ENCODE results near the gene HS3ST3B1.

The HS3ST3B1 gene

DNA sequence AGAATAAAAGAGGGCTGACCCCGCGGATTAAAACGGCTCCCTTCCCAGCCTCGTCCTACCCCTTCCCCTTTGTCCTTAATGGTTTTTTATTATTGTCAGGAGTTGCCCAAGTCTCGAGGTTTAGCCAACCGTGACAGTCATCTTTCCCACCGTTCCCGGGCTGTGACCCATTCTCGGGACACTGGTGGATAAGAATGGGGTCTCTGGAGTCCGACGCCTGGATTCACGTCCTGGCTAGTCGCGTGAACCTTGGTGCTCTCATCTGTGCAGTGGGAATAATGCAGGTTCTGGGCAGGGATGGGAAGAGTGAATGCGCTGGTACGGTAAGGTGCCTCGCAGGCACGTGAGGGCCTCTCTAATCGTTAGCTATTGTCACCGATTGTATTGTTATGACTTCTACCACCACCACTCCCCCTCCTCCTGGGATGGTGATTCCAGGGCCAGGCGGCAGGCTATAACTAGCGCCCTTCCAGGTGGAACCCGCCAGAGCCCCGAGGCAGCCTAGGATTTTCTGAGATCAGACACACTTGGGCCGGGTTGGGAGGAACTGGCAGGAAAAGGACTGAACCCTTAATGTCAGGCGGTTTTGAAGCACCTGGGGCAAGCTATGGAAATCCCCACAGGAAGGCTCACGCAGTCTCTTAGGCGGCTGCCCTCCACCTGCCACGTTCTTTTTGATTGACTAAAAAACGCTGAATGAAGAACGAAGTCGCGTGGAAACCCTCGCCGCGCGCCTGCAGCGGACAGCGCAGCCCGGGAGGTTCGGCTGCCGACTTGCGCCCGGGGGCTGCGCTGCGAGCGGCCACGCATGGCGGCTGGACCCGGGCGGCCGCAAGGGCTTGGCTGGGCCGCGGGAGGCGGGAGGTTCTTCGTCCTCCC lies 2.7 kb downstream of the HS3ST3B1 start:
- no peak for DNase-seq (ENCODE audit: low read depth in 2 of 2)

DNA sequence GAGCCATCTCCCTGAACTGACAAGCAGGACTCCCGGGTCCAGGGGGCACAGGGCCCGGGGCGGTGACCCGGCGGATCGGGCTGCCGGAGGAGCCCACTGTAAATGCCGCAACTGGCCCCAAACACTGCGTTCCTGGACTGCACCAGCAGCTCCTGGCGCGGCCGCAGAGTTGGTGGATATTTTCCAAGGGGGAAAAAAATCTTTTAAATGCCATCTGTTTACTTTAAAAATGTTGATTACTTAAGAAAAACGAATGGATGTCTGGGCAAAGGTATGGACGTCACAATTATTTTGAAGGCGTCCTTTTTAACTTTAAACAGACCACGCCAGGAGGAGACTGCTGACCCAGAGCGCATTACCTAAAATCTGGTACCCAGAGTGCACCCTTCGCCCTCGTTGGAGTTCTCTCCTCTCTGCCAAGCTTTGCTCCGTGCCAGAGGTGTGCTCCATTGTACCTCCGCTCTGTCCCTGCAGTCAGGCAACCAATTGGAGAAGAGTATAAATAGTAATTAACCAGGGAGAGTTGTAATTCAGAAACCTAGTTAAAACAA lies 3.4 kb downstream of the HS3ST3B1 start:
- no peak for DNase-seq (ENCODE audit: low read depth in 2 of 2)

DNA sequence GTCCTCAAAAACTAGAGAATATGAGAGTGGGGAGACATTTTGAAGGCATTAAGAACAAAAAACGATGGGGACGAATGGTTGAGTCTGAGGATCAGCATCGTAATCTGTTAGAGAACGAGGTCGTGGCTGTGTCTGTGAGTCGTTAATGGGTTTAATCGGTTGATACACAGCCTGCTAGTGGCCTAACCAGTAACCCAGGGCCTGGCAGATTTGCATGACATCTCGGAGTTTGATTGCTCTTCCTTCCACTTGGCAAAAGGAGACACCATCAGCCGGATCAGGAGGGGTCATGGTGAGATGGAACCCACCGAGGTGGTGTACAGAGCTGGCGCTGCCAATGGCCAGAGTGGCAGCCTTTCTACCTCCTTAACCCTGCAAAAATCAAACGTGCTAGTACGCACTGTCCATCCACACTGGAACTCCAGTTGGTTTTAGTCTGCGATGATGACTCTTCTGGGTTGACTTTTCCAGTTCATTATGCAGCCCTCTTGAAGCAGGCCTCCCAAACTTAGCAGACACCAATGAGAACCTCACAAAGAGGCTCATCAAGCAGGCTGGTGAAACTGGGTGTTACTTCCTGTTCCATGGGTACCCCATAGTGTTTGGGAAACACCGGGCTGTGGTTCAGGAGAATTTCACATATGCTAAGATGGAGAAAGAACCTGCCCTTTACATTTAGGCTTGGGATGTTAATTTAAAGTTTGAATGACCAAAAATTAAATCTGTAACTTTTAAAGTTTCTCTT lies 4.1 kb downstream of the HS3ST3B1 start:
- no peak for DNase-seq (ENCODE audit: low read depth in 2 of 2)

DNA sequence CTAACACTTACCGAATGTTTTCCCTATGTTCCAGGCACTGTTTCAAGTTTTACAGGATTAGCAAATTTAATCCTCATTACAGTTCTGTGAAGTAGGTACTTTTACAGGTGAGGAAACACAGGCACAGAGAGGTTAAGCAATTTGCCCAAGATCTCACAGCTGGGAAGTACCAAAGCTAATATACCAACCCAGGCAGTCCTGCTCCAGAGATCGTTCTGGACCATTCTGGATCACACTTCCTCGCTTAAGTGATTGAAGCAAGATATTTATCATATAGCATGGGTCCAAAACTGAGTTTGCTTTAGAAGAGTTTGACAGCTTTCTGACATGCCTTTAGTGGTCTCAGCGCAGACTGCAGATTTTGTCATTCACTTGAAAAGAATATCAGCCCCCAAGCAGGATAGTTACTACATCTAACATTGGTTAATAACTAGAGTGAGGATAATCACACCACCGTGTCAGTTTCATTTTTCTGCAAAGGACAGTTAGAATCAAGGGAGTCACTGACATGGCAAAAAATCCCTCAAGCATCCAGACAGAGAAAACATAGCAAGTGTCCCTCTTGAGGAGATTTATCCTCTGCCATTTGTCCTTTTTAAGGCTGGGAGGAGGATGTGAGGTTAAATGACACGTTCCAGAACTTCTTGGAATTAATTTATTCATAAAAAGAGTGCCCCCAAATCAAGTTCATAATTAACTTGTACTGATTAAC lies 5.1 kb downstream of the HS3ST3B1 start:
- DNase-seq (ENCODE audit: low read depth in 2 of 2): no peak

DNA sequence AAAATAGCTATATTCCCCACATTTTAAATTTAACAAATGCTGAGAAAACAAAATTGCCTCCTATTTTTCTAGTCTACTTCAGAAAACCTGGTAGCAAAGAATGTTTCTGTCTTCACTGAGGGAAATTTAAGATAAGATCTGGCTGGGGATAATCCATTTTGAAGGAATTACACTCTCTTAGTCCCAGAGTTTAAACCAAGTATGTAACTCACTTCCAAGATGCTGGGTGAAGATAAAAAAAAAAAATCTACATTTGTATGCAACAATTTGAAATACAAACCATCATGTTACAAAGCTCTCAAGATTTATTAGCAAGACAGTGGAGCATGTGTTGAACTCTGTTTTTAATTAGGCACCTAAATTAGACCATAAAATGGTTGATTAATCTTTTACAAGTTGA lies 5.7 kb downstream of the HS3ST3B1 start:
- no peak for DNase-seq (ENCODE audit: low read depth in 2 of 2)

DNA sequence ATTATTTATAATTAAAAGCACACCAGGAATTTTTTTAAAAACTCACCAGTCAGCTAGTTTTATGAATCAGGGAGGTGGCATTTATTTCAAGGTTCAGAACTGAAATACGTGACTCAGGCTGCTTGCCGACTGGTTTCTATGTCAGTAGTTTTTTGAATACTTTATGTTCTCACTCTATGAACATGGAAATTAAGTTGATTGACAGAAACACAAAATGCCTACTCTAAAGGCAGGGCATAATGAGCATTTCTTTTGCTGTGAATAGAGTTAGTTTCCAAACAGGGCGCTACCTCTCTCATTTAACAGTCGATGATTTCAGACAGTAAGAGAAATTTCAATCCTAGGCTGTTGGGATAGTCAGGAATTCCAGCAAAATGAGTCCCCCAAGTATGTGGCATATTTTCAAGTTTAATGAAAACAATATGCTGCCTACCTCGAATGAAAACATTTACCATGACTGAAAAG lies 6.7 kb downstream of the HS3ST3B1 start:
- DNase-seq (ENCODE audit: low read depth in 2 of 2): no peak

DNA sequence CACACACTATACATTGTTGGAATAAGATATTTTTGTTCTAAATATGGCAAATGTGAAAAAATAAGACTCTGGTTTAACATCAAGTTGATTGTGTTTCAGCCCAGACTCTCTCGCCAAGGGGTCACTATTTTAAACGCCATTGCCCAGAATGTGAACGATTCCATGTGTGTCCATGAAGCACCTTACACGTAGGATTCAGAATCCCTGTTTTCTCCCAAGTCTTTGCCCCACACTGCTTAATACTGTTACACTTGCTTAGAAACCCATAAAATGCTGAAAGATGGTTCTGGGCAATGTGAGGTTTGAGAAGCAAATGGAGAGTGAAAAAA lies 7.7 kb downstream of the HS3ST3B1 start:
- no peak for DNase-seq (ENCODE audit: low read depth in 2 of 2)

DNA sequence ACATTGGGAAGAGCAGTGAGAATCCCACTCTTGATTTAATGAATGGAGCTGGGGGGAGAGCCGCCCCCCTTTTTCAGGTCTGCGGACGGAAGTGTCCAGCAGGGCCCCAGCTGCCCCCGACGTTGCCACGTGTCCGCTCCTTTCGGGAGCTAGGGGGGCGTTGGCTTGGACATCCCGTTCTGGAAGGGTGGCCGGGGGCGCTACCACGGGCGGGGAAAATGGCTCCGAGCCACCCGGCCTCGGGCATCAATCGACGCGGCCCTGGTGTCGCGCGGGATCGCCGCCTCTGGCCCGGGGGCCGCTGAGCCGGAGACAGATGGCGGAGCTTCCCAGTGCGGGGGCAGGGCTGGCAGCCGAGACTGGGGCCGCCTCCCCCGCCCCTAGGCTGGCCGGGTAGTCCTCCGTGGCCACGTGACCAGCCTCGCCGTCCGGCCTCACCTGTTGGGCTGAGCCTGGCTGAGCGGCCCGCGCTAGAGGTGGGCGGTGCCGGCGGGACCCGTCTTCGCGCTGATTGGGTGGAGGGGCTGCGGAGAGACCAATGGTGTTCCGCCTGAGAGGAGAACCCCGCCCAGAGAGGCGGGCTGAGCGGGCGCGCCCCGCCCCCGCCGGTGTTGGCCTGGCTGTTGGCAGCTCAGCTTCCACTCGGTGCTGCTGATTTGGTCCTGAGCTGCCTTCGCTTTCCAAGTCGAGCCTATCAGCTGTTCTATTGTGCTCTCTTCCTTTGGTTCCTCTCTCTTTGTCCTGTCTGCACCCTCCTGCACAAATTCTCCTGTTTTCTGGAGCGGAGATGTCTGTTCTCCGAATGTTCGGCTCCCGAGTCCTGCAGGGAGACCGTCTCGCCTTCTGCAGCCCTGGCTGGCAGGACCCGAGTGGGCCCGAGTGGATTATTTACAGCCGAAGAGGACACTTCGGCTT lies 8.3 kb downstream of the HS3ST3B1 start:
- DNase-seq (ENCODE audit: low read depth in 2 of 2): peak; percentile 82 to 83

DNA sequence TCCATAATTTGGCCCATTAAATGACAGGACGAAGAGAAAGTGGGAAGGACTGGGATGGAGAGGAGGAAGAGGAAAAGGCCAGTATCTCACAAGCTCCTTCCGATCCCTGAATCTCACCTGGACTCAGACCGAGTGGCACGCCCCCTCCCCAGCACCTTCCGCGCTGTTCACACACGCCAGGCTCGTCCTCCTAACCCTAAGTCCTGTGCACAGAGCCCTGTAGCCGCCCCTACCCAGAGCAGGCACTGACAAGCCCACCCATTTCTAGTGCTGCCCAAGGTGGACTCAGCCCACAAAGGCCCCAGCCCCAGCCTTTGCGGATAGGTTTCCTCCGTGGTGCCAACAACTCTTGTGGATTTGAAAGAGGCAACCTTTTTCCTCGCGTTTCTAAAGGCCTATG lies 9.2 kb downstream of the HS3ST3B1 start:
- DNase-seq (ENCODE audit: low read depth in 2 of 2): no peak

DNA sequence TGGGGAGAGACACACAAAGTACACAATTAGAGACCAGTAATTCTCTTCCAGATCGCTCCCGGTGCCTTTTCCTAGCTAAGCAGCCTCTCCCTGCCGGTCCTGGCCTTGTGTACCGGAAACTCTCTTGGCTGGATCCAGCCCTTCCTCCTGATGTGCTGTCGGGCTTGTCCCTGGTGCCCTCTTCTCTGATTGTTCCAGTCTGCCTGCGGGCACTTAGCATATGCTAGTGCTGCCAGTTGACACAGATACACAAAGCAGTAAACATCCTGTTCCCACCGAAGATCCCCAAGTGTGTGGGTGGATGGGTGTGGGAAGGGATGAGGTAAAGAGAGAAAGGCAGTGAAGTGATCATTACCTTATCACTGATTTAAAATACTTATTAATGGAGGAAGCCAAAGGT lies 9.7 kb downstream of the HS3ST3B1 start:
- no peak for DNase-seq (ENCODE audit: low read depth in 2 of 2)

DNA sequence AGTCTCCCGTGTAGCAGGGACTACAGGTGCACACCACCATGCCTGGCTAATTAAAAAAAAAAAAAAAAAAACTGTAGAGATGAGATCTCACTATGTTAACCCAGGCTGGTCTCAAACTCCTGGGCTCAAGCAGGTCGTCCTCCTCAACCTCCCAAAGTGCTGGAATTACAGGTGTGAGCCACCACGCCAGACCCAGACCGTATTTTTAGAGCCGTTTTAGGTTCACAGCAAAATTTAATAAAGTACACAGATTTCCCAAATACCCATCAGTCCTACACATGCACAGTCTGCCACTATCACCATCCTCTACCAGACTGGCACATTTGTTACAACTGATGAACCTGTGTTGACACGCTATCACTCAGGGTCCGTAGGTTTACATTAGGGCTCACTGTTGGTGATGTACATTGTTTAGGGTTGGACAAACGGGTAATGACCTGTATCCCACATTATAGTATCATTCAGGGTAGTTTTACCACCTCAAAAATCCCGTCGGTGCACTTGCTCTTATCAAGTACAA lies 10.4 kb downstream of the HS3ST3B1 start:
- DNase-seq (ENCODE audit: low read depth in 2 of 2): no peak

DNA sequence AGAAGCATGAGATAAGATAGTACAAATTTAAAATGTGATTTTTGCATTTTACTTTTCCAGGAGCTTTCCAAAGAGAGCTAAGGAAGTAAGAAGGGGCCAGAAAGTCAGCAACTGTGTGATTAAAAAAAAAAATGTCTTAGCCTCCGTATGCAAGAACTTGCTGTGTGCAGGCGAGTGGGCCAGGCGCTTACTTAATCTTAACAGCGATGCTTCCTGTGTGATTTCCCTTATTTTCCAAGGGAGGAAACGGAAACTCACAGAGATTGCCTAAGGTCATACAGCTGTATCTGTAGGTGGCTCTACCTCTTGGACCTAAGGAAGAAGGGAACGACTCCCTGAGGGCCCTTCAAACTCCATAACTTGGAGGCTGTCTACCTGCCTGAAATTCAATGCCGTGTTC lies 11.1 kb downstream of the HS3ST3B1 start:
- DNase-seq (ENCODE audit: low read depth in 2 of 2): no peak

DNA sequence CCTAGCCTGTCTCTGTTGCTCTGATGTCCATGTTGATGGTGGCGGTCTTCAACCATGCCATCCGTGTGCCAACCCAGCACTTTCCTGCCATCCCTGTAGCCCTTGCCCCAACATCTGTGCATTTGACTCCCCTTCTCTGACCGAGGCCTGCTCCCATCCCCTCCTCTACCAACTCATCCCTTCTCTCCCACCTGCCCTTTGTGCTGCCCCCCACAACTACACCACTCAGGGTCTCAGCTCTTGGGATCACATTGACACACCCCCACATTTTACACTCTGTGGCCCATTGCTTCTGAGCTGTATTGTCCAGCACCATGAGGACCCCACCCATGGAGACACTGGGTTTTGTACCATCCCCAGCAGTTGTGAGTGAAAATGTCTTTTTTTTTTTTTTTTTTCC lies 11.6 kb downstream of the HS3ST3B1 start:
- DNase-seq (ENCODE audit: low read depth in 2 of 2): no peak

DNA sequence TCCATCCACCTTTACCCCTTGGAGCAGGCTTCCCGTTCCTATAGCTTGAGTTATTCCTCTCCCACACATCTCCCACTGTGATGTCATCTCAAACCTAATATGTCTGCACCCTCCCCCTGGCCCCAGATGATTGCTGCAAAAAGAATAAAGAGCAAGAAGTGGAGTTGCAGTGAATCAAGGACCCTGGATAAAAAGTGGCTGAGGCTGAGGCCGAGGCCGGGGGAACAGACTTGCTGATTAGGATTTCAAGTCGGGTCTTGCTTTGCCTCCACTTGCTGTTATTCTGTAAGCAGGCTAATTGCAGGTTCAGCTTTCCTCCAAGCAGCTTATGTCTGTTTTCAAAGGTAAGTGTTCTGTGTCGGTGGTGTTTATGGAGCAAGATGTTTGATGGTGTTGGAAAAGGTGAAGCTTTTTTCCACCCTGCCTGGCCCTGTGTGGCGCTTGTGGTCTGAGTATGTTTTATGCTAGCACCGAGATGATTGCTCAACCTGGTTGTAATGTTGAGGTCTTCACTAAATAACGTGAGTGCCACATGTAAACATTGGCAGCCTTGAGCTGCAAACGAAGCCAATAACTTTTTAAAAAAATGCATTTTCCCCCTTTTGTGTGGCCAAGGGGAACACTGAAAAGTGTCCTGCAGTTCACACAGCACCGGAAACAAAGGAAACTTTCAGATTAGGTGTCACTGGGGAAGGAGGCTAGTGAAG lies 15.4 kb downstream of the HS3ST3B1 start:
- DNase-seq (ENCODE audit: low read depth in 2 of 2): no peak

DNA sequence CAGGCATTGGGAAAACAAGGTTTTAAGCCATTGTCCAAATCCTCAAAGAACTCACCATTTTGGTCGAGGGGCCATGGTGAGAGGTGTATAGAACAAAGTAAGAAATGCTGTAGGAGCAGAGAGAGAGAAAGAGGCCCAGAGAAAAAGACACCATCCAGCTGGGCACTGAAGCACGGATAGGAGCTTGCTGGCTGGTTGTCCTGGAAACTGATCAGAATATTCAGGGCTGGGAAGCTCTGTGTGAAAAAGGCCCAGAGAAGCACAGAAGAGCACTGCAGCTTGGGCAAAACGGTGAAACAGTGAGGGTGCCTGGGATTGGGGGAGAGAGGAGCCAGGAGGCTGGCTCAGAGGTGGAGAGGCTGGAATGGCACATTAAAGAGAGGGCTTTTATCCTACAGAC lies 16.5 kb downstream of the HS3ST3B1 start:
- no peak for DNase-seq (ENCODE audit: low read depth in 2 of 2)

DNA sequence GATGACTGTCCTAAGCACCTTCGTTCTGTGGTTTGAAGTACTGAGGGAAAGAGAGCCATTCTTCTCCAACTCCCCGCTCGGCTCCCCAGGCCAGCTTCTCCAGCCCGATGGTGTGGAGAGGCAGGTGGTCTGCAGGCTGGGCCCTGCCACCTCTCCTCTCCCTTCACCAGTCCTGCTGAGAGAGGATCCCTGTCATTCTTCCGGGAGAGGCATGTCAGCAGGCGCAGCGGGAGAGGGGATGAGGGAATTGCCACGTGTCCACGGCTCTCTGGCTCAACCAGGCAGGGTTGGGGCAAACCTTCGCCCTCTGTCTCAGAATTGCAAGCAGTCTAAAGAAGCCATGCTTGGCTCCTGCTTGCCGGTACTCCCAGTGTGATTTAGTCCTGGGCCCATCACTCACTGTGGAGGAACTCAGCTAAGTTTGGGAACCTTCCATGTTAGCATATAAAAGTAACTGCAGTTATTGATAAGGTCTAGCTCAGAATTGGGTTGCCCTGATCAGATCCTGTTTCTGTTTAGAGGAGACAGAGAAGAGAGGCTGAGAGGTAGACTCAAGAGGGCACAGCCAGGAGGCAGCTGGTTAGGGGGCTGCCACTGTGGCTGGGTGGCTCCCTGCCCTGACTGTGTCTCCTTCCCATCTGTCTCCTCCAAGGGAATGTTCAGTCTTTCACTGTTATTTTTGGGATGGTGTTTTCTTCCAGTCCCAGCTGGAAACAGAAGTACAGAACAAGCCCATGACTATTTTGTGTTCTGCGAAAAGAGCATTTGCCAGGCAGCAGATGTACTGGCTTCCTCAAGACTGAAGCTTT lies 17.4 kb downstream of the HS3ST3B1 start:
- DNase-seq (ENCODE audit: low read depth in 2 of 2): no peak

DNA sequence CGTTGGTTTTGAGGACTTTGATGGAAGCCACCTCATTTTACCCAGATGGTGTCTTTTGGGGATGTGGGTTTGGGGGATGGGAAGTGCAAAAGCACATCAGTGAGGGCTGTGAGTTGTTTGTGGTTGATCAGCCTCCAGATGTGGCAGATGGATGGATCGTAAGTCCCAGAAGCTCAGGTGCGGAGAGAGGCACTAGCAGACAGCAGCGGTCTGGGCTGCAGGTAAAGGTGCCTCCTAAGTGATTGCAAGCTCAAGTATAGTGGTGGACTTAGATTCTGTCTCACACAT lies 18.0 kb downstream of the HS3ST3B1 start:
- no peak for DNase-seq (ENCODE audit: low read depth in 2 of 2)

DNA sequence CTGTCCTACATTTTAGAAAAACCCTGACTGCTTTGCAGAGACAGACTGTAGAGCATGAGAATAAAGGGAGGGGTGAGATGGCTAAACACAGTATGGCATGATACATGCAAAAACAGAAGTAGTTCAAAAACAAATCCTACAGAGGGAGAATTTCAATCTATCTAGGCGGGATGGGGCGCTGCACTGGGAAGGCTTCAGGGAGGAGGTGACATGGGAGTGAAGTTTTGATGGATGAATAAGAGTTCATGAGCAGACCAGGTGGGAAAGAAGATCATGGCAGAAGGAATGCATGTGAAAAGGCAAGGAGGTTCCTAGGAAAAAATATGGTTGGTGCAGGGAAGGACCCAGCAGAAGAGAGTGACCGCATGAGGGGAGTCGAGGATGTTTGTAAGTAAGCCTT lies 19.2 kb downstream of the HS3ST3B1 start:
- no peak for DNase-seq (ENCODE audit: low read depth in 2 of 2)

DNA sequence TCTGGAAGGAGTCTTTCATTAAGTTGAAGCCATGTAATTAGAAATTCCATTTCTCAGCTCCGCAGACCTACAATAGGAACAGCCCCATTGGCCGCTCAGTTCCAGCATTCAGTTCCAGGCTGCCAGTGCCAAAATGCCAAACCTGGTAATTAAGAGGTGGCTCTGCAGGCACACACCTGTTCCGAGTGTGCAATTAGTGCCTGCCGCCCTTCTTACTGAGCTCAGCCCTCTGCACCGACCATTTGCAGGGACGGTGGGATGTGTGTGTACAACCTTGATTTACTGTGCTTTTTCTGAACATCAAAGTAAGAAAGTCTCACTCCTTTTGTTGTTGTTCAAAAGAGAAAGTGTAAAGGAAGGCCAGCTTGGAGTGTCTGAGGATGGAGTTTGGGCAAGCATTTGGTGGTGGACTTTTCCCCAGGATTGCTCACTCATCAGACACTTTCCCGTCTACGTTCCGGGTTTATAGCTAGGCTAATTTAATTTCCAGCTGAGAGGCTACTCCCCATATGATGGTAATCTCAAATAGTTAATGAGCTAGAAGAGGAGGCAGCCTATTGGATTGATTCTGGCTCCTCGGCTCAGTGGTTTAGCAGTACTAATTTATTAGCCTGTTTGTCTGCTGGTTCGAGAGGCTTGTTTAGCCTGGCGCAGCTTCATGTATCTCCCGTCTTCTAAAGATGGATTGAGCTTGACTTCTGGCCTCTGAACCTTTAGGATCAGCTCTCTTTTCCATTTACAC lies 20.0 kb downstream of the HS3ST3B1 start:
- DNase-seq (ENCODE audit: low read depth in 2 of 2): no peak

Data from activated CD4-positive, alpha-beta T cell treated with anti-CD3 and anti-CD28 coated beads for 24 hours (primary cell).